Lower leg skin (tissue), 3 donors: ENCODE data around the gene LCMT1.

Source experiments
- POLR2A ChIP-seq, 2 donors: fragments of 450-650 bp; IDR thresholded peaks; one replicate each; pipeline ENCODE4 v1.6.1; 2016 to 2017; ENCODE audit warnings: antibody characterized with exemption in 2 of 2, mild to moderate bottlenecking in 1 of 2, moderate library complexity in 1 of 2
- TF ChIP-seq, protein P1 (sequence below), 3 donors: fragments of 450-650 bp; IDR thresholded peaks; one replicate each; pipeline ENCODE4 v1.5.1; 2016; ENCODE audit warnings: antibody characterized with exemption in 3 of 3, mild to moderate bottlenecking in 3 of 3, moderate library complexity in 2 of 3

DNA sequence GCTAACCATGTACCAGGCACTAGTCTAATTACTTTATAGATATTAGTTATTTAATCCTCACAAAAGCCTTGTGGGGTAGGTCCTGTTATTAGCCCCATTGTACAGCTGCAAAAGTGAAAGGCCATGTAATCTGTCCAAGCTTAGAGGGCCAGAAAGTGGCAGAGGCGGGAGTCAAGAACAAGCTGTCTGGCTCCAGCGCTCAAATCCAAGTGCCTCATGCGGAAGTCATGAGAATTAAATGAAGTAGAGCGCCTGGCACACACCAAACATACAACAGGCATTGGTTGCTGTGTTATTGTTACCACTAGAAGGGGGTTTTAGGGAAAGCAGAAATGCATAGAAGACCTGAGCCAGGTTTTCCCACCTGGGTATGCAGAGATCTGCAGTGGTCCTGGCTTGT is 106.4 kb downstream of the LCMT1 start:
- TF ChIP-seq, protein P1, sequence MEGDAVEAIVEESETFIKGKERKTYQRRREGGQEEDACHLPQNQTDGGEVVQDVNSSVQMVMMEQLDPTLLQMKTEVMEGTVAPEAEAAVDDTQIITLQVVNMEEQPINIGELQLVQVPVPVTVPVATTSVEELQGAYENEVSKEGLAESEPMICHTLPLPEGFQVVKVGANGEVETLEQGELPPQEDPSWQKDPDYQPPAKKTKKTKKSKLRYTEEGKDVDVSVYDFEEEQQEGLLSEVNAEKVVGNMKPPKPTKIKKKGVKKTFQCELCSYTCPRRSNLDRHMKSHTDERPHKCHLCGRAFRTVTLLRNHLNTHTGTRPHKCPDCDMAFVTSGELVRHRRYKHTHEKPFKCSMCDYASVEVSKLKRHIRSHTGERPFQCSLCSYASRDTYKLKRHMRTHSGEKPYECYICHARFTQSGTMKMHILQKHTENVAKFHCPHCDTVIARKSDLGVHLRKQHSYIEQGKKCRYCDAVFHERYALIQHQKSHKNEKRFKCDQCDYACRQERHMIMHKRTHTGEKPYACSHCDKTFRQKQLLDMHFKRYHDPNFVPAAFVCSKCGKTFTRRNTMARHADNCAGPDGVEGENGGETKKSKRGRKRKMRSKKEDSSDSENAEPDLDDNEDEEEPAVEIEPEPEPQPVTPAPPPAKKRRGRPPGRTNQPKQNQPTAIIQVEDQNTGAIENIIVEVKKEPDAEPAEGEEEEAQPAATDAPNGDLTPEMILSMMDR (IDR thresholded peaks at IDR 0.05), result no peak
- TF ChIP-seq POLR2A (IDR thresholded peaks at IDR 0.05), result no peak
